Endodermal cell (in vitro differentiated cells): ENCODE measurements around the gene ANKMY1. TPM values are rescaled to one million over a fixed set of nuclear protein-coding genes. Genes with fewer than 3 reads are reported as not detected.

Experiments used
- DNase-seq: peaks from one replicate; pipeline ENCODE4 v3.0.0-alpha.2; 2017
- H3K27ac ChIP-seq: 2 replicates; pipeline ENCODE4 v1.5.1; 2013; ENCODE audit warnings: mild to moderate bottlenecking, low read depth, low read length, moderate library complexity
- H3K27me3 ChIP-seq: 2 replicates; pipeline ENCODE4 v1.6.1; 2013; ENCODE audit warnings: mild to moderate bottlenecking, low read length, moderate library complexity; ENCODE audit not compliant: insufficient read depth, control insufficient read depth, poor library complexity, severe bottlenecking
- H3K36me3 ChIP-seq: 2 replicates; pipeline ENCODE4 v1.7.0; 2013; ENCODE audit warnings: mild to moderate bottlenecking, low read length, moderate library complexity; ENCODE audit not compliant: control insufficient read depth, insufficient read depth
- H3K4me1 ChIP-seq: one replicate; pipeline ENCODE4 v1.7.0; 2013; ENCODE audit warnings: low read length; ENCODE audit not compliant: control insufficient read depth, insufficient read depth
- H3K4me3 ChIP-seq: 2 replicates; pipeline ENCODE4 v1.5.1; 2013; ENCODE audit warnings: mild to moderate bottlenecking, low read length, moderate library complexity
- H3K9ac ChIP-seq: 2 replicates; pipeline ENCODE4 v1.6.1; 2013; ENCODE audit warnings: mild to moderate bottlenecking, low read length, moderate library complexity; ENCODE audit not compliant: poor library complexity, severe bottlenecking; ENCODE audit errors: extremely low read depth
- H3K9me3 ChIP-seq: 2 replicates; pipeline ENCODE4 v1.6.1; 2013; ENCODE audit warnings: mild to moderate bottlenecking, low read length, moderate library complexity; ENCODE audit not compliant: control insufficient read depth
- H3K27ac Mint-ChIP-seq: 2 replicates; pipeline ENCODE4 v1.8.0; 2020; ENCODE audit warnings: mixed read lengths
- H3K27me3 Mint-ChIP-seq: 2 replicates; pipeline ENCODE4 v1.8.0; 2021; ENCODE audit warnings: mild to moderate bottlenecking, mixed read lengths; ENCODE audit not compliant: insufficient read depth
- H3K36me3 Mint-ChIP-seq: 2 replicates; pipeline ENCODE4 v1.8.0; 2020; ENCODE audit warnings: low read depth, mixed read lengths
- H3K4me1 Mint-ChIP-seq: 2 replicates; pipeline ENCODE4 v1.8.0; 2020; ENCODE audit warnings: mixed read lengths
- H3K4me3 Mint-ChIP-seq: 2 replicates; pipeline ENCODE4 v1.8.0; 2020; ENCODE audit warnings: mild to moderate bottlenecking, moderate library complexity, mixed read lengths
- H3K9me3 Mint-ChIP-seq: 2 replicates; pipeline ENCODE4 v1.8.0; 2020; ENCODE audit warnings: mild to moderate bottlenecking, mixed read lengths
- WGBS, 2 experiments: methylation state at CpG; one replicate each; pipeline versions ENCODE4 v1.1.5 to v1.1.7; 2013; ENCODE audit warnings: missing lambda C conversion rate in 2 of 2, mixed read lengths in 1 of 2; ENCODE audit not compliant: insufficient coverage in 1 of 2, insufficient read length in 1 of 2; 5-methylcytosine and 5-hydroxymethylcytosine counted together
- total RNA-seq, 2 donors: library from RNA; stranded (reverse); fragmentation: NEBNext Ultra II Directional in 1 of 2; extraction: Animal tissue kit (Norgen Biotek cat#: 25700) in 1 of 2; gene quantifications; 2 replicates in 1 of 2; 3 replicates in 1 of 2; pipeline ENCODE4 v1.2.1, GENCODE V29; 2021
- TF ChIP-seq, protein P1 (sequence below): fragments of 200-600 bp; sonication (generic); conservative IDR thresholded peaks from 2 replicates; pipeline ENCODE4 v1.5.0; 2021; ENCODE audit warnings: antibody characterized with exemption, mild to moderate bottlenecking

Gene ANKMY1
- total RNA-seq, 2 donors from 2014 or later, result 7.4 to 13.3 TPM

DNA sequence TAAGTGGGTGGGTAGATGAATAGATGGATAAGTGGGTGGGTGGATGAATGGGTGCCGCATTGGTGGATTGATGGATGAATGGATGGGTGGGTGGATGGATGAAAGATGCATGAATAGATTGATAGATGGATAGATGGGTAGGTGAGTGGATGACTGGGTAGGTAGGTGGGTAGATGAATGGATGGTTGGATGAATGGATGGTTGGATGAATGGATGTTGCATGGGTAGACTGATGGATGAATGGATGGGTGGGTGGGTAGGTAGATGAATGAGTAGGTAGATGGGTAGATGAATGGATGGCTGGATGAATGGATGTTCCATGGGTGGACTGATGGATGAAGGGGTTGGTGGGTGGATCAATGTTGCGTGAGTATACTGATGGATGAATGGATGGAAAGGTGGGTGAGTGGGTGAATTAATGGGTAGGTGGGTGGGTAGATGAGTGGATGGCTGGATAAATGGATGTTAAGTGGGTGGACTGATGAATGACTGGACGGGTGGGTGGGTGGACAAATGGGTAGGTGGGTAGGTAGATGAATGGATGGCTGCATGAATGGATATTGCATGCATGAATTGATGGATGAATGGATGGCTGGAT lies 30.5 kb downstream of the ANKMY1 start:
- Histone ChIP-seq H3K9ac (no peak overlapping the region), H3K4me1 (no peaks in the 10 kb centered on the region), H3K27me3 (no peaks in the 10 kb centered on the region), H3K36me3 (peaks cover 9% of the 10 kb centered on the region), H3K27ac (no peak overlapping the region), H3K4me3 (no peak overlapping the region), H3K9me3 (peaks cover 56% of the 10 kb centered on the region)
- no peak for DNase-seq
- peaks cover 91% of the 10 kb centered on the region for H3K9me3 Mint-ChIP-seq
- no peak overlapping the region for H3K4me3 Mint-ChIP-seq
- peaks cover 87% of the 10 kb centered on the region for H3K36me3 Mint-ChIP-seq
- no peaks in the 10 kb centered on the region for H3K4me1 Mint-ChIP-seq
- TF ChIP-seq, protein P1, sequence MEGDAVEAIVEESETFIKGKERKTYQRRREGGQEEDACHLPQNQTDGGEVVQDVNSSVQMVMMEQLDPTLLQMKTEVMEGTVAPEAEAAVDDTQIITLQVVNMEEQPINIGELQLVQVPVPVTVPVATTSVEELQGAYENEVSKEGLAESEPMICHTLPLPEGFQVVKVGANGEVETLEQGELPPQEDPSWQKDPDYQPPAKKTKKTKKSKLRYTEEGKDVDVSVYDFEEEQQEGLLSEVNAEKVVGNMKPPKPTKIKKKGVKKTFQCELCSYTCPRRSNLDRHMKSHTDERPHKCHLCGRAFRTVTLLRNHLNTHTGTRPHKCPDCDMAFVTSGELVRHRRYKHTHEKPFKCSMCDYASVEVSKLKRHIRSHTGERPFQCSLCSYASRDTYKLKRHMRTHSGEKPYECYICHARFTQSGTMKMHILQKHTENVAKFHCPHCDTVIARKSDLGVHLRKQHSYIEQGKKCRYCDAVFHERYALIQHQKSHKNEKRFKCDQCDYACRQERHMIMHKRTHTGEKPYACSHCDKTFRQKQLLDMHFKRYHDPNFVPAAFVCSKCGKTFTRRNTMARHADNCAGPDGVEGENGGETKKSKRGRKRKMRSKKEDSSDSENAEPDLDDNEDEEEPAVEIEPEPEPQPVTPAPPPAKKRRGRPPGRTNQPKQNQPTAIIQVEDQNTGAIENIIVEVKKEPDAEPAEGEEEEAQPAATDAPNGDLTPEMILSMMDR, result no peak
- no peak overlapping the region for H3K27ac Mint-ChIP-seq
- H3K27me3 Mint-ChIP-seq, result peaks cover 2% of the 10 kb centered on the region
- 81 to 83% methylated on average over 2 to 3 of the region's 3 CpGs for WGBS, 2 experiments

DNA sequence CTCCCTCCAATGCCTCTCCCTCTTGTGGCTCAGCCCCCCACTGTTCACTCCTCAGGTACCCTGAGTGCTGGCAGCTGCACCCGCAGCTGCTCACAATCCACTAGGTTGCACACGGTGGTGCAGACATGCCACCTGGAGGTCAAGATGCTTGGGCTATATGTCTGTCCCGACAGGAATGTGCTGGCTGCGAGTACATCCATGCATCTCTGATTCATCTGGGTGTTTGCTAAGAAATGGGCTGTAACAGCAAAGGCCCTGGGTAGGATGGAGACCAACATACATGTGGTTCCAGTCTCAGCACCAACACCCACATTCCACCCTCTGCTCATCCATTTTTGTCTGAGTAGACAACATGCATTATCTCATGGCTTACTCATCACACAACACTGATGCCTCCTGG lies 31.3 kb downstream of the ANKMY1 start:
- TF ChIP-seq, protein P1, result no peak
- Histone ChIP-seq H3K4me3 (no peak overlapping the region), H3K36me3 (peaks cover 9% of the 10 kb centered on the region), H3K27ac (no peak overlapping the region), H3K9ac (no peak overlapping the region), H3K9me3 (peaks cover 49% of the 10 kb centered on the region), H3K27me3 (no peaks in the 10 kb centered on the region), H3K4me1 (no peaks in the 10 kb centered on the region)
- WGBS, 2 experiments, result 70 to 100% methylated on average over 1 to 4 of the region's 4 CpGs
- Mint-ChIP-seq H3K9me3 (peaks cover 90% of the 10 kb centered on the region), H3K36me3 (peaks cover 86% of the 10 kb centered on the region), H3K27me3 (peaks cover 4% of the 10 kb centered on the region), H3K4me1 (no peaks in the 10 kb centered on the region), H3K4me3 (no peak overlapping the region), H3K27ac (no peak overlapping the region)
- peak; percentile 19 for DNase-seq

- Histone ChIP-seq H3K4me1 (no peaks in the 10 kb centered on the region), H3K9ac (no peak overlapping the region), H3K27ac (no peak overlapping the region), H3K9me3 (peaks cover 42% of the 10 kb centered on the region), H3K36me3 (peaks cover 9% of the 10 kb centered on the region), H3K27me3 (peaks cover 2% of the 10 kb centered on the region), H3K4me3 (no peak overlapping the region)
- Mint-ChIP-seq H3K27me3 (peaks cover 6% of the 10 kb centered on the region), H3K4me3 (no peak overlapping the region), H3K4me1 (no peaks in the 10 kb centered on the region), H3K9me3 (peaks cover 87% of the 10 kb centered on the region), H3K27ac (no peak overlapping the region), H3K36me3 (peaks cover 81% of the 10 kb centered on the region)
- peak; percentile 5 for DNase-seq
- TF ChIP-seq, protein P1, result no peak
- WGBS, 2 experiments, result 91 to 98% methylated on average over 6 of the region's 6 CpGs
Observed at GRCh38 chr2:240525802-240526201, 32.0 kb downstream of the ANKMY1 start.
